Right ventricle myocardium inferior (tissue), 1 donor: ENCODE results near the gene EID2B. TPM values are rescaled to one million over a fixed set of nuclear protein-coding genes. Genes with fewer than 3 reads are reported as not detected.

Source experiments
- ATAC-seq: fragments of 200-7000 bp; cut with Tn5 transposase; one replicate; pipeline ENCODE4 v1.9.1; 2020; ENCODE audit warnings: mild to moderate bottlenecking, moderate library complexity
- DNase-seq: peaks from one replicate; pipeline ENCODE4 v3.0.0; 2021; ENCODE audit errors: missing footprints
- intact Hi-C: fragments of 100-400 bp; cut with DNase I; formaldehyde crosslinking; loops from one replicate; pipeline ENCODE4 v1.11.0; 2022
- long read RNA-seq: library from polyadenylated mRNA; unstranded; transcript quantifications from one replicate; pipeline ENCODE4 v2.0.0, GENCODE V29; 2021
- total RNA-seq: library from RNA; stranded (reverse); fragmentation: NEBNext Ultra II Directional; extraction: Animal tissue kit (Norgen Biotek cat#: 25700); gene quantifications from one replicate; pipeline ENCODE4 v1.2.1, GENCODE V29; 2021
- donor health status: DM: no; HTN: yes; CAD: no; lungs with severe emphysema.

The EID2B gene, protein sequence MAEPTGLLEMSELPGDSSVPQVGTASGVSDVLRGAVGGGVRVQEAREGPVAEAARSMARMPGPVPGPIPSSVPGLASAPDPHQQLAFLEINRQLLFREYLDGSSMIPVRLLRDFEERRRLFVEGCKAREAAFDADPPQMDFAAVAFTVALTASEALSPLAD
- 1.7 TPM for total RNA-seq
- long read RNA-seq, partial matches to known transcripts, result 0 of 1 reads
- long read RNA-seq, other reads (novel, unspliced or antisense), result 0 of 1 reads

DNA sequence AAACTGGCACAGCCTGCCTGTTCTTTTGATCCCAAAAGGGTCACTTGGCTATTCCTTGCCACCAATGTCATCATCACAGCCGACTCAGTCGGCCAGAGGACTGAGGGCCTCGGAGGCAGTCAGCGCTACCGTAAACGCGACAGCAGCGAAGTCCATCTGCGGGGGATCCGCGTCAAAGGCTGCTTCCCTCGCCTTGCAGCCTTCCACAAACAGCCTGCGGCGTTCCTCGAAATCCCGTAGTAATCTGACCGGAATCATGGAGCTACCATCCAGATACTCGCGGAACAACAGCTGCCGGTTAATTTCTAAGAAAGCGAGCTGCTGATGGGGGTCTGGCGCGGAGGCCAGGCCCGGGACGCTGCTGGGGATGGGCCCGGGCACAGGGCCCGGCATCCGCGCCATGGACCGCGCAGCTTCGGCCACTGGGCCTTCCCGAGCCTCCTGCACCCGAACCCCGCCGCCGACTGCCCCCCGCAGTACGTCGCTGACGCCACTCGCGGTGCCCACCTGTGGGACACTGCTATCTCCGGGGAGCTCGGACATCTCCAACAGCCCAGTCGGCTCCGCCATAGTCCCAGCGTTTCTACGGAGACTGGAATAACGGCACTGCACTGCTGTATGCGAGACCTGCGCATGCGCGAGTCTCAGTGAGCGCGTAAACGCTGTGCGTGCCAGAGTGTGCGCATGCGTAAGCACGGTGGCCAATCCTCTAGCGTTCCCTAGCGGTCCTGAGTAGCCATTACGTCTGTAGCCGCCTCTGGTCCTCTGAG, at the start of gene EID2B:
TSS of gene EID2B (minus strand) at position 620 of the 770 bp plus-strand sequence. CDS start at position 570, 50 bp downstream.
- intact Hi-C loops, result loop anchor here (1.0 to 10.0 kb wide), 6 partner anchors 58 to 408 kb away; partner anchors contain the start of genes FBL, PAK4, SAMD4B and SUPT5H
- ATAC-seq (peak; percentile 98), DNase-seq (peak; percentile 99)

DNA sequence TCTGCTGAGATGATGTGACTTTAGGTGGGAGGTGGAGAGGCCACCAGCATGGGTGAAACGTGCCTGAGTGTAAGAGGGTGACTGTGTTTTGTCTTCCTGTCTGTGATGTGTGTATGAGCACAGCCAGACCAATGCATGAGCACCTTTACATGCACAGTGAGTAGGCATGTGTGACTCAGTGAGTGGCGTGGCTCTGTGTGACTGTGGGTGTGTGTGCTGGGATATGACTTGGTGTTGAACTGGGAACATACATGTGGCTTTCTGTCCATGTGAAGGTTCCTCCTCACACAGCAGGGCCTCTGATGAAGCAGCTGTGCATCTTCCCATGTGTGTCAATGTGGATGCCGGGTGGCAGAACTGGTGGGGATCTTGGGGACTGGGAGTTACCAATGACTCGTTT, 49.8 kb upstream of the EID2B start:
- DNase-seq, result no peak
- no peak for ATAC-seq
- intact Hi-C loops, result no loop called here

DNA sequence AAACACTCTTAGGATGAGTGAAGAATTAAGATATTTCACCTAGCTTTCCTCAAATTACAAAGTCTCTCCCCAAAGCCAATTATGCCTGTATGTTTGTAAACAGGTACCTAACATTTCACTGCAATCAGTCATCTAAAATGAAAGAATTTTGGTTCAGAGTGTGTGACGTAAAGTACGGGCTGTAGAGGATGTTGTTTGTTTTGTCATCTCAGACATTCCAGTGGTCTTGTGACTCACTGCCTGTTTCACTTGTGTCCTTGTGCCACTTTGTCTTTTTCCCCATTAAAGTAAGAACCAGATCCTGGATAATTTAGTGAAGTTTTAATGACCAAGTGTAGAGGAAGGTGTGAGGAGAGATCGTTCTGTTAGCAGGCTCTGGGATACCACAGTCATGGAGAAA, 36.0 kb upstream of the EID2B start:
- DNase-seq (no peak), ATAC-seq (no peak)
- intact Hi-C loops, result no loop called here

DNA sequence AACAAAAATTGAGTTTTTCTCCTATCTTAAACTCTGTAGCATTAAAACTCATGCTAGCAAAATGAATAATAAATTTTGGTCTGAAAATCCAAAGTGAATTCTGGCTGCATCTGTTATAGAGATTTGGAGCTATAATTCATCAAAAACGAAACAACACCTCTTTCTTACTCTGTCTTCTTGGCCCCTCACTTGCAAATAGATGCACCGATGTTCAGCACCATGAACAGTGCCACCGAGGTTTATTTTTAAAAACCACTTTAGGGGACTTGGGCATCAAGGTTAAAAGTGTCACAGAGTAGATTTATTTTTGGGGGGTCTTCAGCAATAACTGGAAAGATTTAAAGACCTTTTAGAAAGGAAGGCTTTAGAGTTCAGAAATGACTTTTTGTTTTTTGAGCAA, 33.4 kb upstream of the EID2B start:
- ATAC-seq (no peak), DNase-seq (no peak)
- intact Hi-C loops, result no loop called here

DNA sequence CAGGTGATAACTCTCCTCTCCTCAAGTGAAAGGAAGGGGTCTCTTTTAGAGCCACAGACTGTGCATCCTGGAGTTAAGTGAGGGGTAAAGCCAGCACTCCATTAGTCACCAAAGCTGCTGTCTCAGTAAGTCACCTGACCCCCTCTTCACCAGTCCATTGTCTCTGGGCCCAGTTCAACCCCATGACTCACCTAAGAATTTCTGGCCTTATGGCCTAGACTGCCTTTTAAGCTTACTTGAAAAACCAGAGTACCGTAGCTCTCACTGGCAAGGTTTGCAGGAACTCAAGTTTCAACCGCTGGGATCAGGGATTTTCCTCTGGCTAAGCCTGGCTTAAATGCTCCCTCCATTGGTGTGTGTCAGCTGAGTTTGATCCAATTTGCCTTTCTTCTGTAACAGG, 30.8 kb upstream of the EID2B start:
- ATAC-seq (no peak), DNase-seq (no peak)
- intact Hi-C loops, result no loop called here

DNA sequence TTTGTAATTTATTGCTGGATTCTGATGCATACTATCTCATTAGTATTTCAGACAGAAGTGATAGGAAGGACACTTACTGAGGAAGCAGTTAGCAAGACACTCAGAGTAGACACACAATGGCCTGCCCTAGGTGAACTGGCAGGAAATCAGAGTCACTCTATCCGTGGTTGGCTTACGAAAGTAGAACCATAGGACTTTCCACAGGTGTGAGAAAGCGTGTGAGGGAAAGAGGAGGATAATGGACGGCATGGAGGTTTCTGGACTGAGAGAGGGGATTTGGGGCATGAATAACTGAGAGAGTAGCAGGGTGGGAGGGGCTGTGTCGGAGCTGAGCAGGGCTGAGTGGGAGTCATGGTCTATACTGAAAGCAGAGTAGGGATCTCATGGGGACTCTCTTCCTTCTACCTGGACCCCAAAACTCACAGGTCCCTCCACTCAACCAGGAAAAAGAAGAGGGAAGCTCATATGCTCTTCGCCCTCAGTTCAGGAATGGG, 26.0 kb upstream of the EID2B start:
- DNase-seq (no peak), ATAC-seq (no peak)
- intact Hi-C loops, result no loop called here

DNA sequence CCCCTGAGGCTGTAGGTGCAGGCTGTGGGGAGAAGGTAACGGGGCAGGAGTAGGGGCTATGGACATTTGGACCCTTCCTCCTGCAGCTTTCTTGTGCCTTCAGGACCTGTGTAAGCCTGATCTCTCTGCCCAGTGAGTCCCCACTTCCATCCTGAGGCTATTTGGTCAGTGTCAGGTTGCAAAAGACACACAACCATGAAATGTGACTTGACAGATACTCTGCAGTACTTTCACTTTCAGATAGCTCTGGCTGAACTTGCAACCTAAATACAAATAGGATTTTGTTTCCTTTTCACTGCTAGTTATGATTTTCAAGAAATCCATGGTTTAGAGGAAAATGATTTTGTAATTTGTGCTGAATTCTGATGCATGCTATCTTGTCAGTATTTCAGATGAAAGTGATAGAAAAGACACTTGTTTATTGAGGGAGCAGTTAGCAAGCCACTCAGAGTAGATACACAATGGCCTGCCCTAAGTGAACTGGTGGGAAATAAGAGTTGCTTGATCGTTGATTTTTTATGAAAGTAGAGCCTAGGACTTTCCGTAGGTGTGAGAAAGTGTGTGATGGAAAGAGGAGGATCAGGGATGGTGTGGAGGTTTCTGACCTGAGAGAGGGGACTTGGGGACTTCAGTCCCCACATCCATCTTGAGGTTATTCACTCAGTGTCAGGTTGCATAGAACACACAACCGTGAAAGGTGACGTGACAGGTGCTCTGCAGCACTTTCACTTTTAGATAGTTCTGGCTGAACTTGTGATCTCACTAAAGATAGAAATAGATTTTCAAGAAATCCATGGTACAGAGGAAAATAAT, 25.4 kb upstream of the EID2B start:
- intact Hi-C loops, result no loop called here
- DNase-seq, result no peak
- no peak for ATAC-seq

DNA sequence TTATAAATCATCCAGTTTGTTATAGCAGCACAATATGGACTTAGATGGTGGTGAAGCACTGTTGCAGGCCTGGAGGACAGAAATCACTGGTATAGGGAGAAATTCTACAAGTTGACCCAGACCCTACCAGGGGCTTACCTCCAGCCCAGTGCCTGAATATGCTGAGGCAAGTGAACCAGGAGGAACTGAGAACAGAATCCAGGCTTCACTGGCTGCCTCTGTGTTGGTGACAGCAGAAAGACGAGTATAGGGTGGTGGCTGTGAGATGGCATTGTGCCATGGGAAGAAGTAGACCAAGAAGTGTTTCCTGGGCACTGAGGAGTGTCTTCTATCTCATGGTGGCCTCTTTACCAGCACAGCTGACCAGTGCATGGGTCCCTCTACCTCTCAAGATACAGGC, 23.2 kb upstream of the EID2B start:
- no peak for DNase-seq
- no peak for ATAC-seq
- intact Hi-C loops, result no loop called here

DNA sequence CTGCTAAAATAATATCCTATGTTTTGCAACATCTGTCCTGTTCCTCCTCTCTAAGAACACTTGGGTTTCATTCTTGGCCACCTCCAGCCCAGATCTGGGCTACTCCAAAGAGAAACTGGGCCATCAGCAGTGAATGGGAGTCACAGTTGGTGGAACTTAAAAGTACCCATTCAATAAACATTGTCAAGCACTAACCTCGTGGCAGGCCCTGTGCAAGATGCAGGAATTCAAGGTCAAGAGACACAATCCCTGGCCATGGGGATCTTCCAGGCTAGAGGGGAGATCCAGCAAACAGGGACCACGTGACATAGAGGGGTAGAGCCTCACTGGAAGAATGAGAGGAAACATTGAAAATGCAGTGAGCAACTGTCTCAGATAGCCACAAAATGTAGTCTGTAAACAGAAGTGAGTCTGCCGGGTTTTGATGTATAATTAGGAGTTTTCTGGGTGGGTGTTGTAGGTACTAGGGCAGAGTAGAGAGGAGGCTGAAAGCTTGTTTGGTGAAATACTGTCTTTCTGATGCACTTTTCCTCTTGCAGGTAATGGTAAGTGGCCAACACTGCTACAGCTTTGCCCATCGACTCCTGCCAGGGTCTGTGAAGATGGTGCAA, 22.2 kb upstream of the EID2B start:
- no peak for ATAC-seq
- intact Hi-C loops, result loop anchor here (5.0 kb wide), 1 partner anchor 212 kb away; no protein-coding TSS in a partner anchor
- no peak for DNase-seq

DNA sequence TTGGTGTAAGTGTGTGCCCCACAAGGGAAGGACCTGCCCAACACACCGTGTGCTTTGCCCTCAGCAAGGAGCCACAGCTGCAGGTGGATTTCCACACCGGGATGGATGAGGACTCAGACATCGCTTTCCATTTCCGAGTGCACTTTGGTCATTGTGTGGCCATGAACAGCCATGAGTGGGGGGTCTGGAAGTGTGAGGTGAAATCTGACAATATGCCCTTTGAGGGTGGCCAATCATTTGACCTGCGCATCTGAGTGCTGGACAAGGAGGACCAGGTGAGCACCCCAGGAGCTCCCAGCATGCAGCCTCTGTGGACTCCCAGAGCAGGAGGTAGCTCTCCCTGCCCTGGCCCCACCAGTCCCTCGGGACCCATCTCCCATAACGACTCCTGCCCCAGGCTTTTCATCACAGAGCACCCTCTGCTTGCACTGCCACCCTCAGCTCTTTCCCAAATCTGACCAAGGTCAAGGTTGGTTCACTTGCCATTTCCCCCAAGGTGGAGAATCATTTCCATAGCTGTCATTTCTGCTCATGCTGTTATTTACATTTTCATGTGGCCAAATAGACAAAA, 20.5 kb upstream of the EID2B start:
- intact Hi-C loops, result loop anchor here (5.0 kb wide), 1 partner anchor 214 kb away; no protein-coding TSS in a partner anchor
- ATAC-seq, result no peak
- DNase-seq, result no peak

DNA sequence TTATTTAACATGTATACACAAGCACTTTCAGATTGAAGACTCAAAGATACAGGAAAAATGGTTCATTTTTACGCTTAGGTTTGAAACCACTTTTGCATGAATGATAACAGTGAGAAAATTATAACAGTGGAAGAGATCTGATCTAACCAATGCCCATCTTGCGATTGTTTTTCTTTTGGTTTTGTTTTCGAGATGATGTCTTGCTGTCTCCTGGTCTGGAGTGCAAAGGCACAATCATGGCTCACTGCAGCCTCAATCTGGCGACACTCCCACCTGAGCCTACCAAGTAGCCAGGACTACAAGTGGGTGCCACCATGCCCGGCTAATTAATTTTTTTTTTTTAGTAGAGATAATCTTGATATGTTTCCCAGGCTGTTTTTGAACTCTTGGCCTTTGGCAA, 17.5 kb upstream of the EID2B start:
- no peak for ATAC-seq
- intact Hi-C loops, result loop anchor here (5.0 kb wide), 1 partner anchor 217 kb away; no protein-coding TSS in a partner anchor
- no peak for DNase-seq

DNA sequence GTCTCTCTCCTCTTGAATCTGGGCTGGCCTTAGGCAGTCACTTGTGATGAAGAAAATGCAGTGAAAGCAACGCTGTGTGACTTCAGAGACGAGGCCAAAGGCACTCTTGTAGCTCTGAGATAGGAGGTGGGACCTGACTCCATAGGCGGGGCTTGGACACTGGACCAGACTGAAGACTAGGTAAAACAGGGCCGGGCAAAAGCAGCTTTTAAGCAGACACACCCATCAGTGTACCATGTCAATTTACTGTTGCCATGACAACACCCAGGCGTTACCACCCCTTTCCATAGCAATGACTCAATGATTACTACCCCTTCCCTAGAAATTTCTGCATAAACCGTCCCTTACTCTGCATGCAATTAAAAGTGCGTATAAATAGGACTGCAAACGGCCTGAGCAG, 13.9 kb upstream of the EID2B start:
- intact Hi-C loops, result no loop called here
- ATAC-seq (no peak), DNase-seq (no peak)

DNA sequence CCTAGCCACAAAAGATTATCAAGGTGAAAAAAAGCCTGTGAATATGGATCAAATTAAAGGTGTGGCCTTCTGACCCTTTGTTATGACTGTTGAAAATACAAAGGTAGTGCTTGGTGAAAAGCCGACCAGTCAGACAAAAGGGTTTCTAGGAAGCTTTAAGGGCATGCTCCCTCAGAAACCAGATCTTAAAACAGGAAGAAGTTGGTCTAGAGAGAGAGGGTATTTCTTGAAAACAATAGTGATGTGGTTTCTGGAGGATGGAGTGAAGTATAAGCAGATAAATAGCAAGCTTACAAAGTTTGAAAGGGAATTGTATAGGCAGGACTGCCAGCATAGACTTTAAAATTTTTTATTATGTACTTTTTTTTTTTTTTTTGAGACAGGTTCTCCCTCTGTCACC, 12.3 kb upstream of the EID2B start:
- intact Hi-C loops, result no loop called here
- DNase-seq, result no peak
- no peak for ATAC-seq

DNA sequence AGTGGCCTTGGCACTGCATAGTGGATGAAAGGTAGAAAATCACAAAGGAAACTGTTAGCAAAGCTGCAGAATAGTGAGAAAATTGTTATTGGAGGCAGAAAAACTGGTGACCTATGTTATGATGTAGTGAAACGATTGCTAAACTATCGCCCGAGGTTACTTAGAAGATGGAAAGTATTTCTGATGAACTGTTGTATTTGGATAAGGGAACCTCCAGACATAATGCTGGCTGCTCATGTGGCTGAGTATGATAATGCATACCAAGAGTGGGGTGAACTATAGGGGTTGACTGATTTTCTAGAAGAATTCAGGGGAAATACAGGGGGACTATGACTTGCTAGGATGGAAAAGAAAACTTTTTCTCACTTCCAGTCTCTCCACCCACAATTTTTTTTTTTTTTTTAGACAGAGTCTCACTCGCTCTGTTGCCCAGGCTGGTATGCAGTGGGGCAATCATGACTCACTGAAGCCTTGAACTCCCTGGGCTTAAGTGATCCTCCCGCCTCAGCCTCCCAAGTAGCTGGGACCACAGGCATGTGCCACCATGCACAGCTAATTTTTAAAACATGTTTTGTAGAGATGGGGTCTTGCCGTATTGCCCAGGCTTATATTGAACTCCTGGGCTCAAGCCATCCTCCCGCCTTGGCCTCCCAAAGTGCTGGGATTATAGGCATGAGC, 11.7 kb upstream of the EID2B start:
- intact Hi-C loops, result no loop called here
- ATAC-seq (no peak), DNase-seq (no peak)

DNA sequence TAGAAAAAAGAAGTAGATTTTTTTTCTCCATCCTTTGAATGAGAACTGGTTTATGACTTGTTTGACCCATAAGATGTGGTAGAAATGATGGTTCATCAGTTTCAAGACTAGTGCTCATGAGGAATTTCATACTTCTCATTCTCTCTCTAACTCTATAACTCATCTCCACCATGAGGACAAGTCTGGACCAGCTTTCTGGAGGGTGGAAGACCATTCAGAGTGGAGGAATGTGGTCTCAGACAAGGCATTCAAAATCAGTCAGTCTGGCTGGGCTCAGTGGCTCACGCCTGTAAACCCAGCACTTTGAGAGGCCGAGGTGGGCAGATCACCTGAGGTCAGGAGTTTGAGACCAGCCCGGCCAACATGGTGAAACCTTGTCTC, 10.8 kb upstream of the EID2B start:
- intact Hi-C loops, result no loop called here
- no peak for DNase-seq
- ATAC-seq, result no peak

DNA sequence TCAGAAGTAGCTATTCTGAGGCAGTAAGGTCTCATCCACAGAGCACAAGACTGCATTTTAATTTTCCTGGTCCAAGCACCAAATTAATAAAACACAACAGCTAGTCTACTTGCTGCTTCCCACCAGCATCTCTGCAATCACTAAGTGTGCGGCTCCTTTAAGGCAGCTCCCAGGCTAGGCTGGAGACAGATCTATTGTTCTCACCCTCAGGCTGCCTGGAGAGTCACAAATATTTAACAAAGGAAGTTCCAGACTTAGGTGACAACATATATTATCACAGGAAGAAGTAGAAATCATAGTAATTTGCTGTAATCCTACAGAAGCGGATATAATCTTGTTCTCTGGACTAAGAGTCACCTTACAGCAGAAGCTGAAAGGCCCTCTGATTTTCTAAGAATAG, 9.6 kb upstream of the EID2B start:
- ATAC-seq, result no peak
- intact Hi-C loops, result no loop called here

DNA sequence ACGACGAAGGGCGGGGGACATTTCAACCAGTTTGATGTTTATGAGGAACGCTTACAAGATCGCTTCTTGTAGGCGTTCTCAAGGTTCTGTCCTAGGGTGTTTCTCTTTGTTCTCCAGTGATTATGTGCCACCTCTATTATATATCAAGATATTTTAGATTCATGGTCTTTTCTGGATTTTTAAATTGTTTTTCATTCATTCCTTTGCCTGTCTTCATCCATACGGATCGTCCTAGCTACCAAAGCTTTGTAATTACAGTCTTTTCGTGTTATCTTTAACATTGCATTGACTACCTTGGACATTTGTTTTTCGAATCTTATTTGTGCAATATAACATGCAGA, 7.7 kb upstream of the EID2B start:
- no peak for DNase-seq
- intact Hi-C loops, result no loop called here
- ATAC-seq, result no peak

More for the DNA sequence above, 9.6 kb upstream of the EID2B start:
- no peak for DNase-seq
